Measurements from ENCODE around the gene ZFP69. TPM values are rescaled to one million over a fixed set of nuclear protein-coding genes. Genes with fewer than 3 reads are reported as not detected.

Gene ZFP69
- total RNA-seq, 1 donor from 2014 or later: 5.1 TPM

DNA sequence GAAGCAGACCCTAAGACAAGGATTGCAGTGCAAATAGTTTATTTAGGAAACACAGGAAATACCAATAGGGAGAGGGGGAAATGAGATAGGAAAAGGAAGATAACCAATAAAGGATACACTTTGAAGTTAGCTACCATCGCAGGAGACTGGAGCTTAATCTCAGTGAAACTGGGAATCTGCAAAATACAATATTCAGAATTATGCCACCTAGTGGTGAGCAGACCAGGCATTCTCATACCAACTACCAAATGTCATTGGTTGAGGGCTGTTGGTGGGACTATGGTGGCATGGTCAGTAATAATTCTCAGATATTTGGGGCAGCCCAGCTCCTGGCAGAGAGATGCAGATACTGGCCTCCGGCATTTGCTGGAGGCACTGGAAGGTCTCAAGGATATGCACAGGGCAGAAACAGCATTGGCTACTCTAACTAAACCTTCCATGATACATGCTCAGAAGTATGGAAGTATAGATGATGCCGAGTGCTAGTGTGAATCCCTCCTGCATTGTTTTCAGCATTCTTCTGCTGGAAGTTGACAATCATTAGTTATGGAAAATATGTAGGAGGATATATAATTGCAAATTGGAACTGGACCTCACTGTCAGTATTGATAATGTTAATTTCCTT lies 38.6 kb upstream of the ZFP69 start:
- H3K4me3 Mint-ChIP-seq: no peak overlapping the region
- TF ChIP-seq, protein P1, sequence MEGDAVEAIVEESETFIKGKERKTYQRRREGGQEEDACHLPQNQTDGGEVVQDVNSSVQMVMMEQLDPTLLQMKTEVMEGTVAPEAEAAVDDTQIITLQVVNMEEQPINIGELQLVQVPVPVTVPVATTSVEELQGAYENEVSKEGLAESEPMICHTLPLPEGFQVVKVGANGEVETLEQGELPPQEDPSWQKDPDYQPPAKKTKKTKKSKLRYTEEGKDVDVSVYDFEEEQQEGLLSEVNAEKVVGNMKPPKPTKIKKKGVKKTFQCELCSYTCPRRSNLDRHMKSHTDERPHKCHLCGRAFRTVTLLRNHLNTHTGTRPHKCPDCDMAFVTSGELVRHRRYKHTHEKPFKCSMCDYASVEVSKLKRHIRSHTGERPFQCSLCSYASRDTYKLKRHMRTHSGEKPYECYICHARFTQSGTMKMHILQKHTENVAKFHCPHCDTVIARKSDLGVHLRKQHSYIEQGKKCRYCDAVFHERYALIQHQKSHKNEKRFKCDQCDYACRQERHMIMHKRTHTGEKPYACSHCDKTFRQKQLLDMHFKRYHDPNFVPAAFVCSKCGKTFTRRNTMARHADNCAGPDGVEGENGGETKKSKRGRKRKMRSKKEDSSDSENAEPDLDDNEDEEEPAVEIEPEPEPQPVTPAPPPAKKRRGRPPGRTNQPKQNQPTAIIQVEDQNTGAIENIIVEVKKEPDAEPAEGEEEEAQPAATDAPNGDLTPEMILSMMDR (conservative IDR thresholded peaks at IDR 0.05): peak; percentile 81
- H3K4me1 Mint-ChIP-seq (ENCODE audit: unreplicated experiment): no peaks in the 10 kb centered on the region
- H3K9me3 Mint-ChIP-seq: no peaks in the 10 kb centered on the region
- H3K27ac Mint-ChIP-seq: no peak overlapping the region
- H3K27me3 Mint-ChIP-seq: no peaks in the 10 kb centered on the region
- no peaks in the 10 kb centered on the region for H3K36me3 Mint-ChIP-seq
- no peak for DNase-seq (ENCODE audit: extremely low spot score, unreplicated experiment)

DNA sequence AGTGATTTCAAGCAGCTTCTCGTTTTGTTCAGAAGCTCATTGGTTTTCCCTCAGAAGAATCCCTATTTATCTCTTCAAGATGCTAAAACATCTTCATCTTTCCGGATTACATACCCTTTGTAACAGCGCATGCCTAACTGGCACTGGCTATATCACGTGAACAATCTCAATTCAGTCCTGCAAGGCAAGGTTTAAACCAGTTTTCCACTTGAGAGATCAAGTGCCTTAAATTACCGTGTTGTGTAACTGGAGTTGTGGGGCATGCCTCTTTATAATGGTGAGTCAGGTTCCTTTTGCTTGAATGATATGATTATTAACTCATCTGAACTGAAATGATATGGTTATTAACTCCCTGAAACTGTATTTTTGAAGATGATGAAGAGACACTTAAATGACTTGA lies 37.8 kb upstream of the ZFP69 start:
- TF ChIP-seq, protein P1 (conservative IDR thresholded peaks at IDR 0.05): no peak
- H3K27me3 Mint-ChIP-seq: no peaks in the 10 kb centered on the region
- DNase-seq (ENCODE audit: extremely low spot score, unreplicated experiment): no peak
- no peaks in the 10 kb centered on the region for H3K4me1 Mint-ChIP-seq (ENCODE audit: unreplicated experiment)
- H3K9me3 Mint-ChIP-seq: no peaks in the 10 kb centered on the region
- H3K27ac Mint-ChIP-seq: no peak overlapping the region
- H3K36me3 Mint-ChIP-seq: no peaks in the 10 kb centered on the region
- no peak overlapping the region for H3K4me3 Mint-ChIP-seq

- H3K9me3 Mint-ChIP-seq: peaks cover 28% of the 10 kb centered on the region
- DNase-seq (ENCODE audit: extremely low spot score, unreplicated experiment): peak; percentile 98
- H3K27me3 Mint-ChIP-seq: no peaks in the 10 kb centered on the region
- H3K27ac Mint-ChIP-seq: peak within 1 kb of the TSS; percentile 87
- peak within 1 kb of the TSS; percentile 93 for H3K4me3 Mint-ChIP-seq
- H3K36me3 Mint-ChIP-seq: peaks cover 35% of the 10 kb centered on the region
- peaks cover 15% of the 10 kb centered on the region for H3K4me1 Mint-ChIP-seq (ENCODE audit: unreplicated experiment)
- TF ChIP-seq, protein P1 (conservative IDR thresholded peaks at IDR 0.05): no peak
Observed at GRCh38 chr1:40449684-40450494, 27.2 kb upstream of the ZFP69 start, which contains the start of gene ZFP69B. Gene ZFP69B, plus strand, starts transcription at chr1:40450476. Its CDS starts 486 bp downstream, at chr1:40450962.

DNA sequence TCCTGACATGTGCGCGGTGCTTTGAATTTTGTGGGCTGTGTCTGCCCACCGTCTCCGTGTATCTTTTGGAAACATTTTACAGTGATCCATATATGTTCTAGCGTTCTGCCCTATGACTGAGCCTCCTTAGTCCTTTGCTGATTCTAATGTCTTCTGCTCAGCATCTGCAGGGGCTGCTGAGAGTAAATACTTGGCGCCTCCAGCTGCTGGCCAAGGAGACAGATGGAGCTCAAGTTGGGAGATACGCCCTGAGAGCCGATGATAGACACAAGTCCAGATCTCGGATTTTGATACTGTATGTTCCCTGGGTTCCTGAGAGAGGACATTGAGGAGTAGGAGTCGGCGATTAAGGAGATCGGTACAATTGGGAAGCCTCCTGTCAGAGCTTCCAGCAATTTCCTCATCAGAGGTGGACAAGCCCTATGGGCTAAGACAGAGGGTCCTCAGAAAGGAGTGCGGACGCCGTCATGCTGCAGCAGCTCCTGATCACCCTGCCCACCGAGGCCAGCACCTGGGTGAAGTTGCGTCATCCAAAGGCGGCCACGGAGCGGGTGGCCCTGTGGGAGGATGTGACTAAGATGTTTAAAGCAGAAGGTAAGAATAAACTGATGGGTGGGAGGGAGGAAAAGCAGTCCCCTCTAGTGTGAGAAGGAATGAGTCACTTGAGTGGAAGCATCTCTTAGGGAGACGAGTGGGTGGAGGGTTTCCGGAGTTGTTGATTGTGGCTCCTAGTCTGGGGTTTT lies 26.4 kb upstream of the ZFP69 start:
- peak overlapping the region; percentile 93 for H3K4me3 Mint-ChIP-seq
- H3K4me1 Mint-ChIP-seq (ENCODE audit: unreplicated experiment): peaks cover 15% of the 10 kb centered on the region
- peak overlapping the region; percentile 82 for H3K27ac Mint-ChIP-seq
- peaks cover 32% of the 10 kb centered on the region for H3K9me3 Mint-ChIP-seq
- H3K36me3 Mint-ChIP-seq: peaks cover 42% of the 10 kb centered on the region
- TF ChIP-seq, protein P1 (conservative IDR thresholded peaks at IDR 0.05): no peak
- no peak for DNase-seq (ENCODE audit: extremely low spot score, unreplicated experiment)
- H3K27me3 Mint-ChIP-seq: no peaks in the 10 kb centered on the region

GRCh38 chr1:40451238-40451585 lies 25.9 kb upstream of the ZFP69 start:
- DNase-seq (ENCODE audit: extremely low spot score, unreplicated experiment): no peak
- Mint-ChIP-seq H3K27me3 (no peaks in the 10 kb centered on the region), H3K4me3 (peak overlapping the region; percentile 93), H3K36me3 (peaks cover 47% of the 10 kb centered on the region), H3K27ac (peak overlapping the region; percentile 82), H3K9me3 (peaks cover 30% of the 10 kb centered on the region), H3K4me1 (ENCODE audit: unreplicated experiment) (peaks cover 15% of the 10 kb centered on the region)
- TF ChIP-seq, protein P1 (conservative IDR thresholded peaks at IDR 0.05): no peak
